Panc1 (cell line): ENCODE data around the gene MBOAT7.
A peak's percentile ranks its signal among the peaks of the same experiment; 100 is the strongest.

Source experiments
- POLR2AphosphoS5 ChIP-seq: IDR thresholded peaks from 2 replicates; pipeline ENCODE4 v1.6.1; 2012; ENCODE audit warnings: mild to moderate bottlenecking, low read depth, low read length, moderate library complexity
- SIN3A ChIP-seq: IDR thresholded peaks from 2 replicates; pipeline ENCODE4 v1.6.1; 2012; ENCODE audit warnings: low read depth, mild to moderate bottlenecking, low read length, moderate library complexity, borderline replicate concordance; ENCODE audit not compliant: insufficient read depth
- TCF7L2 ChIP-seq: IDR thresholded peaks from 2 replicates; pipeline ENCODE4 v1.6.1; 2011; ENCODE audit warnings: mild to moderate bottlenecking, low read depth, low read length, inconsistent platforms
- TF ChIP-seq, protein P1 (sequence below): fragments of 450-650 bp; IDR thresholded peaks from 2 replicates; pipeline ENCODE4 v1.5.1; 2017; ENCODE audit warnings: mild to moderate bottlenecking
- TF ChIP-seq, protein P2 (sequence below), 2 experiments: IDR thresholded peaks; 2 replicates each; pipeline ENCODE4 v1.6.1; 2011 to 2012; ENCODE audit warnings: low read depth in 2 of 2, control low read depth in 1 of 2, low read length in 1 of 2, mild to moderate bottlenecking in 1 of 2, moderate library complexity in 1 of 2; ENCODE audit not compliant: insufficient read depth in 1 of 2

DNA sequence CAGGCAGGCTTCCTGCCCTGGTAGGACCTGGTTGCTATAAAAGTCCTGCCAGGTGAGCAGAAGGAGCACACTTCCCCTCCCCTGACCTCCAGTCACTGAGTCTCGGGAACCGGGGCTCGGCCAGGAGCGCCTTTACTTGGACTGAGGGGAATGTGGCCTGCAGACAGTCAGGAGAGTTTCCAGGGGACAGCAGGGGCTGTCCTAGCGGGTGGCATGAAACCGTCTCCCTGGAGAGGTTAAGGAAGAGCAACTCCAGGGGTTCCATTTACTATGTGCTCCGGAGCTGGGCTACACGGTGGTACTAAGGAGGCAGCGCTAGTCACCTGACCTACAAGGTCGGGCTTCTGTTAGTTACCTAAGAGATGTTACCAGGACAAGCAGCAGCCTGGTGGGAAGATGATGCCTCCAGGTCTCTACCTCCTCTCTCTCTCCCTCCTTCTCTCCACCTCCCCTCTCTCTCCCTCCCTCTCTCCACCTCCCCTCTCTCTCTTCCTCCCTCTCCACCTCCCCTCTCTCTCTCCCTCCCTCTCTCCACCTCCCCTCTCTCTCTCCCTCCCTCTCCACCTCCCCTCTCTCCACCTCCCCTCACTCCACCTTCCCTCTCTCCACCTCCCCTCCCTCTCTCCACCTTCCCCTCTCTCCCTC is 55.9 kb downstream of the MBOAT7 start:
- TF ChIP-seq, protein P1, sequence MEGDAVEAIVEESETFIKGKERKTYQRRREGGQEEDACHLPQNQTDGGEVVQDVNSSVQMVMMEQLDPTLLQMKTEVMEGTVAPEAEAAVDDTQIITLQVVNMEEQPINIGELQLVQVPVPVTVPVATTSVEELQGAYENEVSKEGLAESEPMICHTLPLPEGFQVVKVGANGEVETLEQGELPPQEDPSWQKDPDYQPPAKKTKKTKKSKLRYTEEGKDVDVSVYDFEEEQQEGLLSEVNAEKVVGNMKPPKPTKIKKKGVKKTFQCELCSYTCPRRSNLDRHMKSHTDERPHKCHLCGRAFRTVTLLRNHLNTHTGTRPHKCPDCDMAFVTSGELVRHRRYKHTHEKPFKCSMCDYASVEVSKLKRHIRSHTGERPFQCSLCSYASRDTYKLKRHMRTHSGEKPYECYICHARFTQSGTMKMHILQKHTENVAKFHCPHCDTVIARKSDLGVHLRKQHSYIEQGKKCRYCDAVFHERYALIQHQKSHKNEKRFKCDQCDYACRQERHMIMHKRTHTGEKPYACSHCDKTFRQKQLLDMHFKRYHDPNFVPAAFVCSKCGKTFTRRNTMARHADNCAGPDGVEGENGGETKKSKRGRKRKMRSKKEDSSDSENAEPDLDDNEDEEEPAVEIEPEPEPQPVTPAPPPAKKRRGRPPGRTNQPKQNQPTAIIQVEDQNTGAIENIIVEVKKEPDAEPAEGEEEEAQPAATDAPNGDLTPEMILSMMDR = no peak
- peak; percentile 60 for TF ChIP-seq POLR2AphosphoS5
- TF ChIP-seq, protein P2, sequence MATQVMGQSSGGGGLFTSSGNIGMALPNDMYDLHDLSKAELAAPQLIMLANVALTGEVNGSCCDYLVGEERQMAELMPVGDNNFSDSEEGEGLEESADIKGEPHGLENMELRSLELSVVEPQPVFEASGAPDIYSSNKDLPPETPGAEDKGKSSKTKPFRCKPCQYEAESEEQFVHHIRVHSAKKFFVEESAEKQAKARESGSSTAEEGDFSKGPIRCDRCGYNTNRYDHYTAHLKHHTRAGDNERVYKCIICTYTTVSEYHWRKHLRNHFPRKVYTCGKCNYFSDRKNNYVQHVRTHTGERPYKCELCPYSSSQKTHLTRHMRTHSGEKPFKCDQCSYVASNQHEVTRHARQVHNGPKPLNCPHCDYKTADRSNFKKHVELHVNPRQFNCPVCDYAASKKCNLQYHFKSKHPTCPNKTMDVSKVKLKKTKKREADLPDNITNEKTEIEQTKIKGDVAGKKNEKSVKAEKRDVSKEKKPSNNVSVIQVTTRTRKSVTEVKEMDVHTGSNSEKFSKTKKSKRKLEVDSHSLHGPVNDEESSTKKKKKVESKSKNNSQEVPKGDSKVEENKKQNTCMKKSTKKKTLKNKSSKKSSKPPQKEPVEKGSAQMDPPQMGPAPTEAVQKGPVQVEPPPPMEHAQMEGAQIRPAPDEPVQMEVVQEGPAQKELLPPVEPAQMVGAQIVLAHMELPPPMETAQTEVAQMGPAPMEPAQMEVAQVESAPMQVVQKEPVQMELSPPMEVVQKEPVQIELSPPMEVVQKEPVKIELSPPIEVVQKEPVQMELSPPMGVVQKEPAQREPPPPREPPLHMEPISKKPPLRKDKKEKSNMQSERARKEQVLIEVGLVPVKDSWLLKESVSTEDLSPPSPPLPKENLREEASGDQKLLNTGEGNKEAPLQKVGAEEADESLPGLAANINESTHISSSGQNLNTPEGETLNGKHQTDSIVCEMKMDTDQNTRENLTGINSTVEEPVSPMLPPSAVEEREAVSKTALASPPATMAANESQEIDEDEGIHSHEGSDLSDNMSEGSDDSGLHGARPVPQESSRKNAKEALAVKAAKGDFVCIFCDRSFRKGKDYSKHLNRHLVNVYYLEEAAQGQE (IDR thresholded peaks at IDR 0.05; ENCODE audit: insufficient read depth in 1 of 2, low read depth in 2 of 2, low read length in 1 of 2) = no peak
- TF ChIP-seq TCF7L2 = no peak
- TF ChIP-seq SIN3A = no peak
